Natural killer cell treated with Interleukin-12 subunit alpha and Interleukin-12 subunit beta and Interleukin-15 and Interleukin-18, amount 100 ng/mL, for 72 hours (primary cell): ENCODE data around the gene MTMR12. TPM values are rescaled to one million over a fixed set of nuclear protein-coding genes. Genes with fewer than 3 reads are reported as not detected.

Source experiments
- ATAC-seq, 2 donors: fragments of 150-1000 bp; cut with Tn5 transposase in 1 of 2; sonication (Bioruptor Pico), chemical (Tn5 transposase) in 1 of 2; 2 replicates each; pipeline ENCODE4 v1.10.0; 2021
- DNase-seq: peaks from one replicate; pipeline ENCODE4 v3.0.0; 2022; ENCODE audit warnings: low spot score
- H3K27ac Mint-ChIP-seq, 2 donors: 1 replicate in 1 of 2; 2 replicates in 1 of 2; pipeline ENCODE4 v1.8.0; 2022; ENCODE audit warnings: mixed read lengths in 2 of 2, mild to moderate bottlenecking in 1 of 2, moderate library complexity in 1 of 2
- H3K27me3 Mint-ChIP-seq, 2 donors: 1 replicate in 1 of 2; 2 replicates in 1 of 2; pipeline ENCODE4 v1.8.0; 2022; ENCODE audit warnings: mixed read lengths in 2 of 2
- H3K36me3 Mint-ChIP-seq: one replicate; pipeline ENCODE4 v1.8.0; 2022; ENCODE audit warnings: mixed read lengths
- H3K4me1 Mint-ChIP-seq, 2 donors: 1 replicate in 1 of 2; 2 replicates in 1 of 2; pipeline ENCODE4 v1.8.0; 2022; ENCODE audit warnings: low read depth in 2 of 2, mixed read lengths in 2 of 2, mild to moderate bottlenecking in 1 of 2
- H3K4me3 Mint-ChIP-seq: one replicate; pipeline ENCODE4 v1.8.0; 2022; ENCODE audit warnings: mixed read lengths
- H3K9me3 Mint-ChIP-seq: 2 replicates; pipeline ENCODE4 v1.8.0; 2022; ENCODE audit warnings: mixed read lengths
- total RNA-seq, 2 donors: library from RNA; stranded (reverse); gene quantifications; one replicate each; pipeline ENCODE4 v1.2.3, GENCODE V29; 2022

Gene MTMR12, protein sequence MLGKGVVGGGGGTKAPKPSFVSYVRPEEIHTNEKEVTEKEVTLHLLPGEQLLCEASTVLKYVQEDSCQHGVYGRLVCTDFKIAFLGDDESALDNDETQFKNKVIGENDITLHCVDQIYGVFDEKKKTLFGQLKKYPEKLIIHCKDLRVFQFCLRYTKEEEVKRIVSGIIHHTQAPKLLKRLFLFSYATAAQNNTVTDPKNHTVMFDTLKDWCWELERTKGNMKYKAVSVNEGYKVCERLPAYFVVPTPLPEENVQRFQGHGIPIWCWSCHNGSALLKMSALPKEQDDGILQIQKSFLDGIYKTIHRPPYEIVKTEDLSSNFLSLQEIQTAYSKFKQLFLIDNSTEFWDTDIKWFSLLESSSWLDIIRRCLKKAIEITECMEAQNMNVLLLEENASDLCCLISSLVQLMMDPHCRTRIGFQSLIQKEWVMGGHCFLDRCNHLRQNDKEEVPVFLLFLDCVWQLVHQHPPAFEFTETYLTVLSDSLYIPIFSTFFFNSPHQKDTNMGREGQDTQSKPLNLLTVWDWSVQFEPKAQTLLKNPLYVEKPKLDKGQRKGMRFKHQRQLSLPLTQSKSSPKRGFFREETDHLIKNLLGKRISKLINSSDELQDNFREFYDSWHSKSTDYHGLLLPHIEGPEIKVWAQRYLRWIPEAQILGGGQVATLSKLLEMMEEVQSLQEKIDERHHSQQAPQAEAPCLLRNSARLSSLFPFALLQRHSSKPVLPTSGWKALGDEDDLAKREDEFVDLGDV
- total RNA-seq = 10 to 100 TPM; 28.8 to 31.9 TPM

- Mint-ChIP-seq H3K9me3 (no peaks in the 10 kb centered on the region), H3K4me1 (peaks cover 31 to 40% of the 10 kb centered on the region in 2 donors), H3K4me3 (peak within 1 kb of the TSS; percentile 95), H3K27me3 (no peaks in the 10 kb centered on the region), H3K27ac (peak within 1 kb of the TSS; percentile 81 to 95), H3K36me3 (no peaks in the 10 kb centered on the region)
- DNase-seq = peak; percentile 100
- peak; percentile 95 to 96 for ATAC-seq
Measured at GRCh38 chr5:32312595-32313332, at the start of gene MTMR12. MTMR12 (minus strand) TSS chr5:32312939; CDS start chr5:32312838, 101 bp downstream.

- no peaks in the 10 kb centered on the region for H3K9me3 Mint-ChIP-seq
- H3K4me3 Mint-ChIP-seq = no peak overlapping the region
- no peak for ATAC-seq
- no peak overlapping the region for H3K27ac Mint-ChIP-seq
- peaks cover 12% of the 10 kb centered on the region for H3K36me3 Mint-ChIP-seq
- H3K4me1 Mint-ChIP-seq = no peaks in the 10 kb centered on the region
- DNase-seq = no peak
- no peaks in the 10 kb centered on the region for H3K27me3 Mint-ChIP-seq
Measured at GRCh38 chr5:32362527-32362926, 49.8 kb upstream of the MTMR12 start.

DNA sequence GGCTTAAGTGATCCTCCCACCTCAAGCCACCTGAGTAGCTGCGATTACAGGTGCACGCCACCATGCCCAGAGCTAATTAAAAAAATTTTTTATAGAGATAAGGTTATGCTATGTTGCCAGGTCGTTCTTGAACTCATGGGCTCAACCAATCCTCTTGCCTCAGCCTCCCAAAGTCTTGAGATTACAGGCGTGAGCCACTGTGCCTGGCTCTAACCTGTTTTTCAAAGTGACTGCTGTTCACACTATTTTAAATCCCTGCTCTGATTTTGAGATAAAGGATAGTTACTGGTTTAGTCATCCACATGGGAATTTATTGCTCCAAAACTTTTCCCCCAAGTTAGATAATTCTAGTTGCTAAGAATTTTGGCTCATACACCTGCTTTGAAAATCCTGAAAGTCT, 48.2 kb upstream of the MTMR12 start:
- Mint-ChIP-seq H3K4me1 (no peaks in the 10 kb centered on the region), H3K4me3 (no peak overlapping the region), H3K36me3 (peaks cover 13% of the 10 kb centered on the region), H3K27me3 (no peaks in the 10 kb centered on the region), H3K27ac (no peak overlapping the region), H3K9me3 (no peaks in the 10 kb centered on the region)
- no peak for DNase-seq
- ATAC-seq = no peak

GRCh38 chr5:32358611-32359010, 45.9 kb upstream of the MTMR12 start:
- no peak overlapping the region for H3K27ac Mint-ChIP-seq

GRCh38 chr5:32357658-32358057, 44.9 kb upstream of the MTMR12 start:
- DNase-seq (no peak), ATAC-seq (no peak)
- Mint-ChIP-seq H3K27ac (no peak overlapping the region), H3K9me3 (no peaks in the 10 kb centered on the region), H3K36me3 (peaks cover 17% of the 10 kb centered on the region), H3K4me1 (no peaks in the 10 kb centered on the region), H3K4me3 (no peak overlapping the region), H3K27me3 (no peaks in the 10 kb centered on the region)

More at GRCh38 chr5:32358611-32359010, 45.9 kb upstream of the MTMR12 start:
- Mint-ChIP-seq H3K9me3 (no peaks in the 10 kb centered on the region), H3K4me3 (no peak overlapping the region), H3K27me3 (no peaks in the 10 kb centered on the region), H3K36me3 (peaks cover 23% of the 10 kb centered on the region), H3K4me1 (no peaks in the 10 kb centered on the region)
- ATAC-seq (no peak), DNase-seq (no peak)

GRCh38 chr5:32355686-32356085, 42.9 kb upstream of the MTMR12 start:
- H3K4me1 Mint-ChIP-seq = no peaks in the 10 kb centered on the region
- H3K36me3 Mint-ChIP-seq = peaks cover 11% of the 10 kb centered on the region
- H3K27me3 Mint-ChIP-seq = no peaks in the 10 kb centered on the region
- ATAC-seq (no peak), DNase-seq (no peak)
- H3K4me3 Mint-ChIP-seq = no peak overlapping the region
- H3K9me3 Mint-ChIP-seq = no peaks in the 10 kb centered on the region
- no peak overlapping the region for H3K27ac Mint-ChIP-seq

GRCh38 chr5:32353420-32353819, 40.7 kb upstream of the MTMR12 start:
- ATAC-seq (no peak), DNase-seq (no peak)
- H3K4me1 Mint-ChIP-seq = no peaks in the 10 kb centered on the region
- H3K36me3 Mint-ChIP-seq = peaks cover 14% of the 10 kb centered on the region
- no peaks in the 10 kb centered on the region for H3K9me3 Mint-ChIP-seq
- no peaks in the 10 kb centered on the region for H3K27me3 Mint-ChIP-seq
- no peak overlapping the region for H3K27ac Mint-ChIP-seq
- H3K4me3 Mint-ChIP-seq = no peak overlapping the region

DNA sequence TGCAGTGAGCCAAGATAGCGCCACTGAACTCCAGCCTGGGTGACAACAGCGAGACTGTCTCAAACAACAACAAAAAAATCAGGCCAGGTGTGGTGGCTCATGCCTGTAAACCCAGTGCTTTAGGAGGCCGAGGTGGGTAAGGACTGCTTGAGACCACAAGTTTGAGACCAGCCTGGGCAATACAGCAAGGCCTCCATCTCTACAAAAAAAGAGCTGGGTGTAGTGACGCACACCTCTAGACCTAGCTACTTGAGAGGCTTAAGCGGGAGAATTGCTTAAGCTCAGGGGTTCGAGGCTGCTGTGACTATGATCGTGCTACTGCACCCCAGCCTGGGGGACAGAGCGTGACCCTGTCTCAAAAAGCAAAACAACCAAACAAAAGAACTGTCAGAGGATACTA, 39.9 kb upstream of the MTMR12 start:
- ATAC-seq (no peak), DNase-seq (no peak)
- H3K9me3 Mint-ChIP-seq = no peaks in the 10 kb centered on the region
- no peak overlapping the region for H3K27ac Mint-ChIP-seq
- H3K36me3 Mint-ChIP-seq = peaks cover 17% of the 10 kb centered on the region
- no peak overlapping the region for H3K4me3 Mint-ChIP-seq
- H3K4me1 Mint-ChIP-seq = no peaks in the 10 kb centered on the region
- H3K27me3 Mint-ChIP-seq = no peaks in the 10 kb centered on the region

GRCh38 chr5:32346869-32347268, 34.1 kb upstream of the MTMR12 start:
- DNase-seq = no peak
- no peak for ATAC-seq
- Mint-ChIP-seq H3K4me1 (no peaks in the 10 kb centered on the region), H3K9me3 (no peaks in the 10 kb centered on the region), H3K4me3 (no peak overlapping the region), H3K27ac (no peak overlapping the region), H3K27me3 (no peaks in the 10 kb centered on the region), H3K36me3 (peaks cover 10% of the 10 kb centered on the region)

DNA sequence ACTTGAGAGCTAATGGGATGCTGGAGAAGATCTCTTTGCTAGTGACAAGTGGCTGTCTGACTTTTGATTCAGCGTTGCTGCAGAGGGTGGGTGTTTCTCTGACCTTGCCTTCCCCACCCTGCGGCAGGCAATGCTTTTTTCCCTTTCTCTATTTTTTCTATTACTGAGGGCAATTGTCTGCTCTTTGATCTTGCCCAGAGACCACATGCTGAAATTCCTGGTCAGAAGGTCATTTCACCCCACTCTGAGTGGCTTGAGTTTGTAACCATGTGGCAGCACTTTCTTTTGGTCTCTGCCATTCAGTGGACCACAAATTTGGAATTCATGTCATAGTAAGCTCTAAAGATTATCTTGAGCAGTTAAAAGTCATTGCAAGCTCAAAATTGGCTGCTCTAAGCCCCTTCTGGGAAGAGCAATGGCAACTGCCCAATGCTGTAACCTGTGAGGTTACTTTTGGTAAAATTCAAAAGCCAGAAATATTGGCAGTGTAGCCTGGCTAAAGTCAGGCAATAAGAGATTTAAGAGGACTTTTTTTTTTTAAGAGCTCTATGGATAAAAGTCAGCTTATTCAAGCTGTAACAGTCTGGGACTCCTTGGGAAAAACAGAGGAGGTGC, 30.4 kb upstream of the MTMR12 start:
- H3K27ac Mint-ChIP-seq = no peak overlapping the region
- no peak for DNase-seq
- no peaks in the 10 kb centered on the region for H3K4me1 Mint-ChIP-seq
- no peaks in the 10 kb centered on the region for H3K9me3 Mint-ChIP-seq
- H3K27me3 Mint-ChIP-seq = no peaks in the 10 kb centered on the region
- peaks cover 17% of the 10 kb centered on the region for H3K36me3 Mint-ChIP-seq
- H3K4me3 Mint-ChIP-seq = no peak overlapping the region
- no peak for ATAC-seq

DNA sequence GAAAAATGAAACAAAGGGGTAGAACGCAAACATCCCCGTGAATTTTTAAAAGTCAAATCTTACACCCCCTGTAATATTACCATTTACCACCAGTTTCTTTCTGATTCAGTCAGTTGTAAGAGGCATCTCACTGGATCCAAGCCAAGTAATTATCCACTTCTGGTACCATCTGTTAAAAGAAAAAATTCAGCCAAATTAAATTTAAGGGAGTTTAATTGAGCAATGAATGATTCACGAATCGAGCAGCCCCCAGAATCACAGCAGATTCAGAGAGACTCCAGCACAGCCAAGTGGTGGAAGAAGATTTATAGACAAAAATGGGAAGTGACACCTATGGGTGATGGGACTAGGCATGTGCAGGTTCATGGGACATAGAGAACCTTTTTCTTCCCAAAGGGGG, 29.9 kb upstream of the MTMR12 start:
- no peak overlapping the region for H3K27ac Mint-ChIP-seq
- H3K9me3 Mint-ChIP-seq = no peaks in the 10 kb centered on the region
- no peak overlapping the region for H3K4me3 Mint-ChIP-seq
- ATAC-seq (no peak), DNase-seq (no peak)
- H3K27me3 Mint-ChIP-seq = no peaks in the 10 kb centered on the region
- H3K36me3 Mint-ChIP-seq = peaks cover 15% of the 10 kb centered on the region
- H3K4me1 Mint-ChIP-seq = no peaks in the 10 kb centered on the region

- DNase-seq (no peak), ATAC-seq (no peak)
- H3K36me3 Mint-ChIP-seq = peaks cover 11% of the 10 kb centered on the region
- no peaks in the 10 kb centered on the region for H3K9me3 Mint-ChIP-seq
- no peaks in the 10 kb centered on the region for H3K27me3 Mint-ChIP-seq
- H3K4me3 Mint-ChIP-seq = no peak overlapping the region
- H3K27ac Mint-ChIP-seq = no peak overlapping the region
- H3K4me1 Mint-ChIP-seq = no peaks in the 10 kb centered on the region
Measured at GRCh38 chr5:32339878-32340277, 27.1 kb upstream of the MTMR12 start.

GRCh38 chr5:32339198-32339597, 26.5 kb upstream of the MTMR12 start:
- Mint-ChIP-seq H3K4me3 (no peak overlapping the region), H3K27ac (no peak overlapping the region), H3K36me3 (peaks cover 11% of the 10 kb centered on the region), H3K27me3 (no peaks in the 10 kb centered on the region), H3K9me3 (no peaks in the 10 kb centered on the region), H3K4me1 (no peaks in the 10 kb centered on the region)
- no peak for DNase-seq
- ATAC-seq = no peak
